Measurements from ENCODE around the gene ANTXR2. TPM values are rescaled to one million over a fixed set of nuclear protein-coding genes. Genes with fewer than 3 reads are reported as not detected.

Gene ANTXR2
- total and polyA plus RNA-seq, 2 of the 13 experiments (the other 11 are each of a cell fraction or from before 2014, with no cell fraction given), result 4.6 to 14.5 TPM

GRCh38 chr4:79856196-79856595 is 216.8 kb downstream of the ANTXR2 start:
- ATAC-seq (no peak), DNase-seq (ENCODE audit: low spot score) (no peak), FAIRE-seq (no peak)
- no peak overlapping the region for H3K4me3 ChIP-seq (replicated peaks in 1 of 3; ENCODE audit: insufficient read depth in 1 of 3, low read depth in 2 of 3, low read length in 3 of 3)
- ChIA-PET POLR2A (no interaction called here), CTCF (ENCODE audit: low intra/inter-chr PET ratio, low total read pairs) (no interaction called here)
- in situ Hi-C loops (cut with HindIII; ENCODE audit: extremely low pct_ligation_motif_present, low pct_unique_long_range_greater_than_20kb), result no loop called here
- no peaks in the 10 kb centered on the region for H3K79me2 ChIP-seq (ENCODE audit: insufficient read depth, low read length)
- H4K20me1 ChIP-seq (ENCODE audit: insufficient read depth, low read length), result no peaks in the 10 kb centered on the region
- no peaks in the 10 kb centered on the region for H3K36me3 ChIP-seq (replicated peaks in 1 of 2; ENCODE audit: control insufficient read depth in 1 of 2, insufficient read depth in 2 of 2, low read length in 2 of 2)
- H3K27me3 ChIP-seq (ENCODE audit: control insufficient read depth in 1 of 2, insufficient read depth in 2 of 2, low read length in 2 of 2), result no peaks in the 10 kb centered on the region
- no peak overlapping the region for H3K9ac ChIP-seq (ENCODE audit: insufficient read depth, low read depth, low read length)
- BruUV-seq (replicated peaks), result no TSS peak
- intact Hi-C loops (cut with micrococcal nuclease; ENCODE audit: unreplicated experiment), result no loop called here
- peaks cover 9% of the 10 kb centered on the region; the same call in 1 of the 2 replicates for H3K4me1 ChIP-seq (ENCODE audit: insufficient read depth, low read length)
- no peak overlapping the region for H2AFZ ChIP-seq (ENCODE audit: low read length)
- no peak overlapping the region for H3K27ac ChIP-seq (ENCODE audit: extremely low read length, insufficient read depth, low read length)
- H3K9me3 ChIP-seq (ENCODE audit: low read length), result no peaks in the 10 kb centered on the region
- no peak overlapping the region for H3K4me2 ChIP-seq (ENCODE audit: low read depth, low read length)
- 2% methylated on average over 3 of the region's 3 CpGs for WGBS (ENCODE audit: low lambda C conversion rate)
- TF ChIP-seq ZKSCAN1 (IDR thresholded peaks at IDR 0.05; ENCODE audit: low read length), result no peak
- TF ChIP-seq NAIF1 (CRISPR knock-in tag; IDR thresholded peaks at IDR 0.05; ENCODE audit: borderline replicate concordance), result no peak
- no peak for TF ChIP-seq TCF7L2 (IDR thresholded peaks at IDR 0.05; ENCODE audit: low read depth, low read length)
- no peak for TF ChIP-seq IRX3 (CRISPR knock-in tag; IDR thresholded peaks at IDR 0.05; ENCODE audit: borderline replicate concordance, low read depth)
- TF ChIP-seq ZNF343 (CRISPR knock-in tag; IDR thresholded peaks at IDR 0.05), result no peak
- no peak for TF ChIP-seq KDM1A (CRISPR knock-in tag; IDR thresholded peaks at IDR 0.05)
- no peak for TF ChIP-seq NRL (CRISPR knock-in tag; IDR thresholded peaks at IDR 0.05; ENCODE audit: borderline replicate concordance)
- no peak for TF ChIP-seq ZNF713 (CRISPR knock-in tag; IDR thresholded peaks at IDR 0.05)
- no peak for TF ChIP-seq ZSCAN5A (CRISPR knock-in tag; IDR thresholded peaks at IDR 0.05; ENCODE audit: borderline replicate concordance)
- TF ChIP-seq ATF2 (CRISPR knock-in tag; IDR thresholded peaks at IDR 0.05), result no peak
- TF ChIP-seq ZNF530 (CRISPR knock-in tag; IDR thresholded peaks at IDR 0.05; ENCODE audit: low read depth), result no peak
- TF ChIP-seq NFKB2 (CRISPR knock-in tag; IDR thresholded peaks at IDR 0.05; ENCODE audit: borderline replicate concordance), result no peak
- no peak for TF ChIP-seq TCF7 (IDR thresholded peaks at IDR 0.05; ENCODE audit: low read depth)
- no peak for TF ChIP-seq HMGXB3 (CRISPR knock-in tag; IDR thresholded peaks at IDR 0.05; ENCODE audit: borderline replicate concordance)
- no peak for TF ChIP-seq ZNF547 (CRISPR knock-in tag; IDR thresholded peaks at IDR 0.05)
- no peak for TF ChIP-seq ZNF644 (CRISPR knock-in tag; IDR thresholded peaks at IDR 0.05; ENCODE audit: low read depth)
- no peak for TF ChIP-seq ZNF776 (CRISPR knock-in tag; IDR thresholded peaks at IDR 0.05)
- no peak for TF ChIP-seq SP2 (CRISPR knock-in tag; IDR thresholded peaks at IDR 0.05)

All from HepG2 (cell line).